Psoas muscle (tissue), 8 donors: ENCODE measurements around the gene CACNG8. TPM values are rescaled to one million over a fixed set of nuclear protein-coding genes. Genes with fewer than 3 reads are reported as not detected.
A peak's percentile ranks its signal among the peaks of the same experiment; 100 is the strongest.

ENCODE experiments used
- ATAC-seq, 4 donors: fragments of 200-7000 bp; cut with Tn5 transposase; one replicate each; pipeline ENCODE4 v1.9.1; 2020; ENCODE audit warnings: moderate library complexity in 3 of 4, mild to moderate bottlenecking in 2 of 4
- DNase-seq, 2 donors: peaks; one replicate each; pipeline ENCODE4 v3.0.0-alpha.2; 2020
- H3K27ac ChIP-seq: fragments of 200-600 bp; one replicate; pipeline ENCODE4 v1.8.0; 2022
- H3K27me3 ChIP-seq, 3 donors: fragments of 200-600 bp in 1 of 3; one replicate each; pipeline versions ENCODE4 v1.6.1 to v1.8.0; 2013 to 2022; ENCODE audit warnings: low read length in 2 of 3, mild to moderate bottlenecking in 2 of 3, moderate library complexity in 1 of 3; ENCODE audit not compliant: insufficient read depth in 3 of 3
- H3K36me3 ChIP-seq, 2 donors: fragments of 200-600 bp in 1 of 2; one replicate each; pipeline versions ENCODE4 v1.6.1 to v1.8.0; 2013 to 2022; ENCODE audit warnings: low read depth in 1 of 2, mild to moderate bottlenecking in 1 of 2, moderate library complexity in 1 of 2; ENCODE audit not compliant: insufficient read depth in 1 of 2
- H3K4me1 ChIP-seq: fragments of 200-600 bp; one replicate; pipeline ENCODE4 v1.8.0; 2022
- H3K4me3 ChIP-seq: fragments of 200-600 bp; one replicate; pipeline ENCODE4 v1.8.0; 2022; ENCODE audit warnings: mild to moderate bottlenecking
- H3K9me3 ChIP-seq: fragments of 200-600 bp; one replicate; pipeline ENCODE4 v1.8.0; 2022
- WGBS, 3 donors: extraction: QIAGEN DNeasy Blood & Tissue Kit; methylation state at CpG; one replicate each; pipeline versions ENCODE4 v1.1.6 to v1.1.7; 2013; 5-methylcytosine and 5-hydroxymethylcytosine counted together
- intact Hi-C, 2 donors: fragments of 100-400 bp; cut with DNase I; formaldehyde crosslinking; loops; one replicate each; pipeline versions ENCODE4 v1.11.0 to v1.14.2; 2022
- polyA plus RNA-seq, 3 donors: library from polyadenylated mRNA; stranded (reverse); fragments of 200-250 nt; gene quantifications; one replicate each; pipeline ENCODE4 v1.2.3, GENCODE V29; 2013
- total RNA-seq, 4 donors: library from RNA; stranded (reverse); fragmentation: NEBNext Ultra II Directional in 2 of 4; extraction: Animal tissue kit (Norgen Biotek cat#: 25700) in 2 of 4; gene quantifications; one replicate each; pipeline versions ENCODE4 v1.2.1 to v1.2.4, GENCODE V29; 2021 to 2023
- TF ChIP-seq, protein P1 (sequence below): fragments of 200-600 bp; IDR thresholded peaks from one replicate; pipeline ENCODE4 v1.8.0; 2022; ENCODE audit warnings: antibody characterized with exemption
- donor health status: healthy with polysubstance abuse.
- donor health status: DM: no; HTN: no; CAD: no; lungs with moderate emphysema.
- donor health status: Bipolar disorder and iron deficiency.
- donor health status: healthy.
- donor health status: DM: yes; HTN: yes; CAD: no.
- donor health status: DM: no; HTN: no; CAD: no.
- donor health status: DM: no; HTN: no; CAD: no.
- donor health status: DM: yes; HTN: yes; CAD: no.

Gene CACNG8
- total and polyA plus RNA-seq, 7 donors: 0.04 to 0.42 (median 0.16) TPM

DNA sequence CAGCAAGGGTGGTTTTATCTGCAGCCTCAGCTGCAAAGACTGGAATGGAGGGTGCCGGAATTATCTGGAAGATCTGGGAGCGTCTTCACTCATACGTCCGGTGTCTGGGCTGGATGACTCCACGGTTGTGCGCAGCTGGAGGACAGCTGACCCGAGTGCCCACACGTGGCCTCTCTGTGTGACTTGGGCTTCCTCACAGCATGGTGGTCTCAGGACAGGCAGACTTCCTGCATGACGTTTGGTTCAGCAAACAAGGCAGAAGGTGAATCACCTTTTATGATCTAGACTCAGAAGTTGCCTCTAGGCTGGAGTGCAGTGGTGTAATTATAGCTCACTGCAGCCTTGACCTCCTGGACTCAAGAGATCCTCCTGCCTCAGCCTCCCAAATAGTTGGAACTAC is 61.9 kb downstream of the CACNG8 start:
- H3K9me3 ChIP-seq: no peaks in the 10 kb centered on the region
- ATAC-seq (no peak), DNase-seq (no peak)
- H3K27me3 ChIP-seq: peaks cover 0 to 22% (median 2%) of the 10 kb centered on the region in 3 donors
- intact Hi-C loops: loop anchor here (2.0 to 10.0 kb wide), 3 partner anchors 47 to 210 kb away; no protein-coding TSS in a partner anchor
- TF ChIP-seq, protein P1, sequence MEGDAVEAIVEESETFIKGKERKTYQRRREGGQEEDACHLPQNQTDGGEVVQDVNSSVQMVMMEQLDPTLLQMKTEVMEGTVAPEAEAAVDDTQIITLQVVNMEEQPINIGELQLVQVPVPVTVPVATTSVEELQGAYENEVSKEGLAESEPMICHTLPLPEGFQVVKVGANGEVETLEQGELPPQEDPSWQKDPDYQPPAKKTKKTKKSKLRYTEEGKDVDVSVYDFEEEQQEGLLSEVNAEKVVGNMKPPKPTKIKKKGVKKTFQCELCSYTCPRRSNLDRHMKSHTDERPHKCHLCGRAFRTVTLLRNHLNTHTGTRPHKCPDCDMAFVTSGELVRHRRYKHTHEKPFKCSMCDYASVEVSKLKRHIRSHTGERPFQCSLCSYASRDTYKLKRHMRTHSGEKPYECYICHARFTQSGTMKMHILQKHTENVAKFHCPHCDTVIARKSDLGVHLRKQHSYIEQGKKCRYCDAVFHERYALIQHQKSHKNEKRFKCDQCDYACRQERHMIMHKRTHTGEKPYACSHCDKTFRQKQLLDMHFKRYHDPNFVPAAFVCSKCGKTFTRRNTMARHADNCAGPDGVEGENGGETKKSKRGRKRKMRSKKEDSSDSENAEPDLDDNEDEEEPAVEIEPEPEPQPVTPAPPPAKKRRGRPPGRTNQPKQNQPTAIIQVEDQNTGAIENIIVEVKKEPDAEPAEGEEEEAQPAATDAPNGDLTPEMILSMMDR: no peak
- H3K27ac ChIP-seq: no peak overlapping the region
- no peak overlapping the region for H3K4me3 ChIP-seq
- H3K4me1 ChIP-seq: no peaks in the 10 kb centered on the region
- H3K36me3 ChIP-seq: no peaks in the 10 kb centered on the region
- WGBS, 3 donors: 75 to 80% (median 78%) methylated on average over 9 of the region's 9 CpGs

DNA sequence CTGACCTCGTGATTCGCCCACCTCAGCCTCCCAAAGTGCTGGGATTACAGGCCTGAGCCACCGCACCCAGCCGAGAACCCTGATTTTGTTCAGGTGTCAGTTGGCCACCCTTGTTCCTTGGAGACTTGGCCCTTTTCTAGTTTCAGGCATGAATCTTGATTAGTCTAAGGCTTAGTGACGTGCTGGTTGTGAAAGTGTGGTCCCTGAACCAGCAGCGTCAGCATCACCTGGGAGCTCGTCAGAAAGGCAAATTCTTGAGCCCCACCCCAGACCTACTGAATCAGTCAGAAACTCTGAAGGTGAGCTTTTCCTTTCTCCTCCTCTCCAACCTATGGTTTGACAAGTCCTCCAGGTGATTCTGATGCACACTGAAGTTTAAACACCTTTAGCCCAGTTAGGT is 63.9 kb downstream of the CACNG8 start:
- no peak overlapping the region for H3K4me3 ChIP-seq
- intact Hi-C loops: loop anchor here in 1 of 2 donors (10.0 kb wide), 1 partner anchor 212 kb away; no protein-coding TSS in a partner anchor
- H3K4me1 ChIP-seq: no peaks in the 10 kb centered on the region
- ATAC-seq (no peak), DNase-seq (no peak)
- WGBS, 3 donors: 65 to 72% (median 68%) methylated on average over 7 of the region's 7 CpGs
- H3K27ac ChIP-seq: no peak overlapping the region
- no peaks in the 10 kb centered on the region for H3K36me3 ChIP-seq
- peaks cover 0 to 35% (median 2%) of the 10 kb centered on the region in 3 donors for H3K27me3 ChIP-seq
- TF ChIP-seq, protein P1: no peak
- H3K9me3 ChIP-seq: no peaks in the 10 kb centered on the region

DNA sequence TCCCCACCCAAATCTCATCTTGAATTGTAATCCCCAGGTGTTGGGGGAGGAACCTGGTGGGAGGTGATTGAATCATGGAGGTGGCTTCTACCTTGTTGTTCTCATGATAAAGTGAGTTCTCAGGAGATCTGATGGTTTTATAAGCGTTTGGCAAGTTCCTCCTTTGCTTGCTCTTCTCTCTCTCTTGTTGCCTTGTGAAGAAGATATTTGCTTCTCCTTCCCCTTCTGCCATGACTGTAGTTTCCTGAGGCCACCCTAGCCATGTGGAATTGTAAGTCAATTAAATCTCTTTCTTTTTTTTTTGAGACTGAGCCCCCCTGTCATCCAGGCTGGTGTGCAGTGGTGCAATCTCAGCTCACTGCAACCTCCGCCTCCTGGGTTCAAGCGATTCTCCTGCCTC is 66.6 kb downstream of the CACNG8 start:
- no peak overlapping the region for H3K27ac ChIP-seq
- no peaks in the 10 kb centered on the region for H3K9me3 ChIP-seq
- peaks cover 0 to 45% (median 2%) of the 10 kb centered on the region in 3 donors for H3K27me3 ChIP-seq
- no peak for DNase-seq
- H3K36me3 ChIP-seq: no peaks in the 10 kb centered on the region
- ATAC-seq: no peak
- no peaks in the 10 kb centered on the region for H3K4me1 ChIP-seq
- intact Hi-C loops: loop anchor here in 1 of 2 donors (10.0 kb wide), 1 partner anchor 214 kb away; no protein-coding TSS in a partner anchor
- TF ChIP-seq, protein P1: no peak
- WGBS, 3 donors: 67 to 84% (median 76%) methylated on average over 3 of the region's 3 CpGs
- H3K4me3 ChIP-seq: no peak overlapping the region

DNA sequence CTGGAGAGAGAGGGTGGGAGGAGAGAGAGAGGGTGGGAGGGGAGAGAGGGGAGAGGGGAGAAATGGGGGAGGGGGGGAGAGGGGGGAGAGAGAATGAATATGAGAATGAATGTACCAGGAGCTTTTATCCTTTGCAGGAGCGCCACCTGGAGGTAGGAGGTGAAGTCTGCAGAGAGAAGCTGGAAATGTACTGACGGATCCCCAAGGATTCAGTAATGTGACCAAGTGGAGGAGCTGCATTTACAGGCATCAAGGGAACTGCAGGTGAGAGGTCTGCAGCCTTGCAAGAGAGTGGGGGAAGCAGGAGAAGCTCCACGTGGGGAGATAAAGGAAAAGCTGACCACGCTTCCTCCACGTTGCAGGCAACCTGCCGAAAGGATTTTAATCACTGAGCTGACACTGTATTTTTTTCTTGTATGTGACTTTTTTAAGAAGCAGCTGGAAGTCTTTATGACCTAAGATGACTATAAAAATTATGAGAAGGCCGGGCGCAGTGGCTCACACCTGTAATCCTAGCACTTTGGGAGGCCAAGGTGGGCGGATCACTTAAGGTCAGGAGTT is 67.3 kb downstream of the CACNG8 start:
- Histone ChIP-seq H3K4me3 (no peak overlapping the region), H3K27ac (no peak overlapping the region), H3K27me3 (peaks cover 0 to 45% (median 0%) of the 10 kb centered on the region in 3 donors), H3K4me1 (no peaks in the 10 kb centered on the region), H3K36me3 (no peaks in the 10 kb centered on the region), H3K9me3 (no peaks in the 10 kb centered on the region)
- TF ChIP-seq, protein P1: peak; percentile 22
- intact Hi-C loops: loop anchor here in 1 of 2 donors (5.0 to 10.0 kb wide), 2 partner anchors 215 to 238 kb away; no protein-coding TSS in a partner anchor
- WGBS, 3 donors: 31 to 32% (median 32%) methylated on average over 9 of the region's 9 CpGs
- DNase-seq: peak in 1 of 2 donors; percentile 25
- ATAC-seq: no peak
